Mesenchymal stem cell (in vitro differentiated cells and primary cell): ENCODE results near the gene CYP2R1.

Experiments used
- DNase-seq: peaks from one replicate; pipeline ENCODE4 v3.0.0-alpha.2; 2013
- H2AFZ ChIP-seq: one replicate; pipeline ENCODE4 v1.6.1; 2013; ENCODE audit warnings: low read depth, mild to moderate bottlenecking, control low read depth, inconsistent platforms, low read length, moderate library complexity
- H2AK5ac ChIP-seq: 2 replicates; pipeline ENCODE4 v1.6.1; 2013; ENCODE audit warnings: low read length, moderate library complexity, mild to moderate bottlenecking, inconsistent platforms; ENCODE audit not compliant: severe bottlenecking
- H2BK120ac ChIP-seq: one replicate; pipeline ENCODE4 v1.6.1; 2013; ENCODE audit warnings: low read depth, mild to moderate bottlenecking, inconsistent platforms, low read length, moderate library complexity
- H2BK12ac ChIP-seq, 2 experiments: one replicate each; pipeline ENCODE4 v1.6.1; 2013; ENCODE audit warnings: inconsistent platforms in 2 of 2, low read length in 2 of 2, mild to moderate bottlenecking in 2 of 2, moderate library complexity in 2 of 2, control low read depth in 1 of 2
- H2BK15ac ChIP-seq: one replicate; pipeline ENCODE4 v1.6.1; 2013; ENCODE audit warnings: mild to moderate bottlenecking, low read depth, inconsistent platforms; ENCODE audit not compliant: poor library complexity, severe bottlenecking
- H2BK5ac ChIP-seq: 2 replicates; pipeline ENCODE4 v1.6.1; 2013; ENCODE audit warnings: low read depth, mild to moderate bottlenecking, low read length, control low read depth, inconsistent platforms; ENCODE audit not compliant: poor library complexity, severe bottlenecking
- H3K14ac ChIP-seq, 2 experiments: one replicate each; pipeline ENCODE4 v1.6.1; 2013; ENCODE audit warnings: inconsistent platforms in 2 of 2, low read length in 2 of 2, control low read depth in 1 of 2, mild to moderate bottlenecking in 1 of 2, moderate library complexity in 1 of 2
- H3K18ac ChIP-seq, 2 experiments: one replicate each; pipeline ENCODE4 v1.6.1; 2013; ENCODE audit warnings: inconsistent platforms in 2 of 2, low read length in 2 of 2, control low read depth in 1 of 2, low read depth in 1 of 2, mild to moderate bottlenecking in 1 of 2
- H3K23ac ChIP-seq, 2 experiments: one replicate each; pipeline ENCODE4 v1.6.1; 2013; ENCODE audit warnings: inconsistent platforms in 2 of 2, low read length in 2 of 2, mild to moderate bottlenecking in 2 of 2, moderate library complexity in 2 of 2, control low read depth in 1 of 2
- H3K27ac ChIP-seq: 2 replicates; pipeline ENCODE4 v1.5.1; 2013; ENCODE audit warnings: mild to moderate bottlenecking, moderate library complexity, low read length, control low read depth, inconsistent platforms; ENCODE audit not compliant: poor library complexity, severe bottlenecking
- H3K27me3 ChIP-seq, 2 experiments: 2 replicates each; pipeline versions ENCODE4 v1.6.1 to v1.7.0; 2013; ENCODE audit warnings: low read length in 2 of 2, mild to moderate bottlenecking in 2 of 2, moderate library complexity in 2 of 2, control low read depth in 1 of 2, inconsistent platforms in 1 of 2; ENCODE audit not compliant: control insufficient read depth in 1 of 2, insufficient read depth in 1 of 2
- H3K36me3 ChIP-seq, 2 experiments: 2 replicates each; pipeline versions ENCODE4 v1.6.1 to v1.7.0; 2013; ENCODE audit warnings: low read length in 2 of 2, control low read depth in 1 of 2, inconsistent platforms in 1 of 2, low read depth in 1 of 2, mild to moderate bottlenecking in 1 of 2; ENCODE audit not compliant: insufficient read depth in 2 of 2, control insufficient read depth in 1 of 2
- H3K4ac ChIP-seq, 2 experiments: one replicate each; pipeline ENCODE4 v1.6.1; 2013; ENCODE audit warnings: inconsistent platforms in 2 of 2, low read length in 2 of 2, mild to moderate bottlenecking in 2 of 2, moderate library complexity in 2 of 2, control low read depth in 1 of 2, low read depth in 1 of 2
- H3K4me1 ChIP-seq: 2 replicates; pipeline ENCODE4 v1.6.1; 2013; ENCODE audit warnings: low read depth, low read length, control low read depth; ENCODE audit not compliant: control insufficient read depth, insufficient read depth
- H3K4me2 ChIP-seq: 2 replicates; pipeline ENCODE4 v1.6.1; 2013; ENCODE audit warnings: low read length, mild to moderate bottlenecking, inconsistent platforms; ENCODE audit not compliant: poor library complexity, severe bottlenecking
- H3K4me3 ChIP-seq, 2 experiments: 2 replicates each; pipeline versions ENCODE4 v1.5.1 to v1.7.0; 2013; ENCODE audit warnings: low read length in 2 of 2, mild to moderate bottlenecking in 2 of 2, control low read depth in 1 of 2, low read depth in 1 of 2; ENCODE audit not compliant: insufficient read depth in 1 of 2
- H3K79me1 ChIP-seq: replicated peaks from 2 replicates; pipeline ENCODE4 v1.6.1; 2013; ENCODE audit warnings: mild to moderate bottlenecking, control low read depth, low read length, inconsistent platforms; ENCODE audit not compliant: poor library complexity, severe bottlenecking
- H3K9ac ChIP-seq: 2 replicates; pipeline ENCODE4 v1.7.0; 2013; ENCODE audit warnings: mild to moderate bottlenecking, low read length, moderate library complexity
- H3K9me3 ChIP-seq: 2 replicates; pipeline ENCODE4 v1.7.0; 2013; ENCODE audit warnings: mild to moderate bottlenecking, low read length; ENCODE audit not compliant: control insufficient read depth
- H4K8ac ChIP-seq: one replicate; pipeline ENCODE4 v1.6.1; 2013; ENCODE audit warnings: inconsistent platforms, mild to moderate bottlenecking, low read length, moderate library complexity
- H4K91ac ChIP-seq: one replicate; pipeline ENCODE4 v1.6.1; 2013; ENCODE audit warnings: mild to moderate bottlenecking, low read length, inconsistent platforms
- WGBS: methylation state at CpG from one replicate; pipeline ENCODE4 v1.1.7; 2013; ENCODE audit warnings: mixed read lengths; 5-methylcytosine and 5-hydroxymethylcytosine counted together

CYP2R1 gene

GRCh38 chr11:14858404-14858803 lies 33.6 kb downstream of the CYP2R1 start:
- Histone ChIP-seq H3K4me2 (no peak overlapping the region), H2AFZ (no peak overlapping the region), H4K8ac (no peak overlapping the region), H2BK15ac (no peak overlapping the region), H3K9ac (no peak overlapping the region), H3K14ac (no peak overlapping the region), H4K91ac (no peak overlapping the region), H3K9me3 (no peaks in the 10 kb centered on the region), H3K27ac (no peak overlapping the region), H3K4me1 (no peaks in the 10 kb centered on the region), H3K23ac (no peak overlapping the region), H3K18ac (no peak overlapping the region), H2AK5ac (no peak overlapping the region), H3K27me3 (no peaks in the 10 kb centered on the region), H3K4me3 (no peak overlapping the region), H2BK120ac (no peak overlapping the region), H3K4ac (no peak overlapping the region), H3K36me3 (no peaks in the 10 kb centered on the region), H2BK12ac (no peak overlapping the region), H2BK5ac (no peak overlapping the region), H3K79me1 (no peaks in the 10 kb centered on the region)
- no CpG with 5 or more reads among the region's 1 CpG for WGBS
- DNase-seq: no peak

GRCh38 chr11:14857621-14858020 lies 34.4 kb downstream of the CYP2R1 start:
- no peak overlapping the region for H2BK12ac ChIP-seq
- H3K23ac ChIP-seq: no peak overlapping the region
- H3K4ac ChIP-seq: no peak overlapping the region
- no peak overlapping the region for H3K4me2 ChIP-seq
- H3K18ac ChIP-seq: no peak overlapping the region
- no peak overlapping the region for H3K27ac ChIP-seq
- no peaks in the 10 kb centered on the region for H3K9me3 ChIP-seq
- no peak overlapping the region for H2BK120ac ChIP-seq
- no peak overlapping the region for H2BK15ac ChIP-seq
- H3K27me3 ChIP-seq: no peaks in the 10 kb centered on the region
- no peak overlapping the region for H2BK5ac ChIP-seq
- no peak for DNase-seq
- no peak overlapping the region for H3K4me3 ChIP-seq
- no peaks in the 10 kb centered on the region for H3K36me3 ChIP-seq
- H4K91ac ChIP-seq: no peak overlapping the region
- no peak overlapping the region for H2AFZ ChIP-seq
- H2AK5ac ChIP-seq: no peak overlapping the region
- H3K79me1 ChIP-seq: no peaks in the 10 kb centered on the region
- no peaks in the 10 kb centered on the region for H3K4me1 ChIP-seq
- no peak overlapping the region for H3K9ac ChIP-seq
- H3K14ac ChIP-seq: no peak overlapping the region
- WGBS: no CpG with 5 or more reads among the region's 3 CpGs
- H4K8ac ChIP-seq: no peak overlapping the region

- no peak overlapping the region for H3K27ac ChIP-seq
- H3K18ac ChIP-seq: no peak overlapping the region
- H4K8ac ChIP-seq: no peak overlapping the region
- no peak overlapping the region for H2AFZ ChIP-seq
- no peaks in the 10 kb centered on the region for H3K4me1 ChIP-seq
- H3K4me2 ChIP-seq: no peak overlapping the region
- no peak overlapping the region for H3K4me3 ChIP-seq
- H2BK15ac ChIP-seq: no peak overlapping the region
- 100% methylated on average over 1 of the region's 1 CpG for WGBS
- no peak overlapping the region for H2BK5ac ChIP-seq
- H3K23ac ChIP-seq: no peak overlapping the region
- H3K9ac ChIP-seq: no peak overlapping the region
- H3K9me3 ChIP-seq: no peaks in the 10 kb centered on the region
- H3K4ac ChIP-seq: no peak overlapping the region
- H3K14ac ChIP-seq: no peak overlapping the region
- H3K79me1 ChIP-seq: no peaks in the 10 kb centered on the region
- H2AK5ac ChIP-seq: no peak overlapping the region
- H4K91ac ChIP-seq: no peak overlapping the region
- H3K36me3 ChIP-seq: no peaks in the 10 kb centered on the region
- H3K27me3 ChIP-seq: no peaks in the 10 kb centered on the region
- no peak overlapping the region for H2BK12ac ChIP-seq
- no peak for DNase-seq
- H2BK120ac ChIP-seq: no peak overlapping the region
Measured at GRCh38 chr11:14855890-14856289, 36.1 kb downstream of the CYP2R1 start.

- Histone ChIP-seq H3K4me1 (no peaks in the 10 kb centered on the region), H3K9ac (no peak overlapping the region), H3K4me3 (no peak overlapping the region), H3K79me1 (no peaks in the 10 kb centered on the region), H2AK5ac (no peak overlapping the region), H2BK15ac (no peak overlapping the region), H3K4ac (no peak overlapping the region), H3K23ac (no peak overlapping the region), H3K36me3 (no peaks in the 10 kb centered on the region), H3K14ac (no peak overlapping the region), H4K91ac (no peak overlapping the region), H3K9me3 (no peaks in the 10 kb centered on the region), H3K4me2 (no peak overlapping the region), H2AFZ (no peak overlapping the region), H2BK5ac (no peak overlapping the region), H2BK12ac (no peak overlapping the region), H3K27me3 (no peaks in the 10 kb centered on the region), H4K8ac (no peak overlapping the region), H2BK120ac (no peak overlapping the region), H3K18ac (no peak overlapping the region), H3K27ac (no peak overlapping the region)
- no peak for DNase-seq
Measured at GRCh38 chr11:14854057-14854456, 38.0 kb downstream of the CYP2R1 start.
